ACC112 (cell line): ENCODE data around the gene SLC25A34.

Experiments
- H2AFZ ChIP-seq: fragments of 200-600 bp; sonication (generic); one replicate; pipeline ENCODE4 v1.6.0; 2017; ENCODE audit warnings: antibody characterized with exemption, low read length; ENCODE audit not compliant: unreplicated experiment
- H3K27ac ChIP-seq: fragments of 200-600 bp; sonication (generic); 2 replicates; pipeline ENCODE4 v1.5.1; 2014; ENCODE audit warnings: low read depth, mild to moderate bottlenecking, antibody characterized with exemption, low read length, moderate library complexity
- H3K27me3 ChIP-seq: fragments of 200-600 bp; sonication (generic); 2 replicates; pipeline ENCODE4 v1.6.1; 2014; ENCODE audit warnings: mild to moderate bottlenecking, antibody characterized with exemption, low read length, moderate library complexity, mixed read lengths; ENCODE audit not compliant: insufficient read depth
- H3K36me3 ChIP-seq: fragments of 200-600 bp; sonication (generic); 2 replicates; pipeline ENCODE4 v1.6.1; 2016; ENCODE audit warnings: mild to moderate bottlenecking, antibody characterized with exemption, low read length, moderate library complexity, mixed read lengths; ENCODE audit not compliant: insufficient read depth
- H3K4me1 ChIP-seq: fragments of 200-600 bp; sonication (generic); one replicate; pipeline ENCODE4 v1.6.1; 2016; ENCODE audit warnings: low read length, mixed read lengths; ENCODE audit not compliant: insufficient read depth, unreplicated experiment, control insufficient read depth
- H3K4me3 ChIP-seq: fragments of 200-600 bp; sonication (generic); 2 replicates; pipeline ENCODE4 v1.5.1; 2014; ENCODE audit warnings: mild to moderate bottlenecking, low read depth, low read length
- H3K79me2 ChIP-seq: fragments of 200-600 bp; sonication (generic); one replicate; pipeline ENCODE4 v1.6.0; 2016; ENCODE audit warnings: low read length; ENCODE audit not compliant: control insufficient read depth, unreplicated experiment, insufficient read depth

SLC25A34 gene

DNA sequence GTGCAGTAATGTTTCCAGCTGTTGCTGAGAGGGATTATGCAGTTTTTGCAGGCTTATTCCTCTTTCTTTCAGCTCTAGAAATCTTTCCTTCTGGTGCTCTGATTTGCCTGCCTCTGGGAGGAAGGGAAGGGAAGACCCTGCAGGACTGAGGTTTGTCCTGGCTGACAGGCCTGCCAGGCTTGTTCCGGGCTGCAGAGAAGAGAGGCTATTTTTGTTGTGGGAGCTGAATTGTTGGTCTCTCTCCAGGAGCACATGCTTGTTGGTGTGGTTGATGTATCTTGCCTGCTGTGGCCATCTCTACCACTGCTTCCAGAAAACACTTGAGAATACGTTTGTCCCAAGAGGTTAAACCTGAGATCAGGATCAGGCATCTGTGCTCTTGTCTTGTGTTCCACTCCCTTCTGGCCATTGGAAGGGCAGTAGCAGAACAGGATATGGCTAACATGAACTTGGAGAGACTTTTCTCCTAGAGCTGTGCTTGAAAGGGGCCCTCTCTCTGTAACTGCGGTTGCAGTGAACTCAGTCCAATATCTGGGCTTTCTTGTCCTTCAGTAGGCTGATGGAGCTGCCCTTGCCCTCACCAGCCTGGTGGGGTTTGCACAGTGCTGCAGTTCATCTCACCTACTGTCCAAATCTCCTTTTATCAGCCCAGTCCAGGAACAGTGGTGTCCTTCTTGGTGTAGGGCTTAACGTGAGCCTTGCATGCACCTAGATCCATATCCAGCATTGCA lies 21.5 kb upstream of the SLC25A34 start:
- Histone ChIP-seq H3K27me3 (no peaks in the 10 kb centered on the region), H3K27ac (no peak overlapping the region), H3K4me3 (no peak overlapping the region), H3K4me1 (no peaks in the 10 kb centered on the region), H2AFZ (no peak overlapping the region), H3K79me2 (peaks cover 22% of the 10 kb centered on the region), H3K36me3 (no peaks in the 10 kb centered on the region; the same call in 1 of the 2 replicates)

DNA sequence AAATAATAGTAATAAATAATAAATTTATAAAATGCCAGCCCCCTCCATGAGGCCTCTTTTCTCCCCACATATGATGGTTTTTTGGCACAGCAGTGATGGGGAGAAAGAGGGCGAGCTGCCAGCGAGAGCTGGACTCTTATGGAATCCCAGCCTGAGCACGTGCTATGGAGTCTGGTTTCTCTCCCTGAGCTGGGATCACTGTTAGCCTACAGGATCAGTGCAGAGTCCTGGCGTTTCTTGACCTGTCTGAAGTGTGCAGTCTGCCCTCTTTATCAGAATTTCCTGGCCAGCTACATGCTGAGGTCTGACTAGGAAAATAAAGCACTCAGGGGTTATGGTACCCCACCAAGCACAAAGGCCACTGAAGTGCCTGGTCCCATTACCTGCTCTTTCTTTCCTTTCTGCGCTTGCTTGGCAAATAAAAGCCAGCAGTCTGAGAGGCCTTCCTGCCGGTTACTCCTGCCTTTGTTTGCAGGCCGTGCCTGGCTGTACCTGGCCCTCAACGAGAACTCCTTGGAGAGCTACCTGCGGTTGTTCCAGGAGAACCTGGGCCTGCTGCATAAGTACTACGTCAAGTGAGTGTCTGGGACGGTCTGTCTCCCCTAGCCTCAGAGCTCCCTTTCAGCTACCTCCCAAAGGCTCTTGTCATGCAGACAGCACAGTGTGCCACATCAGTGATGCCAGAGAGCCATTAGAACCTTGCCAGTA lies 18.5 kb upstream of the SLC25A34 start:
- H3K4me3 ChIP-seq, result no peak overlapping the region
- H3K27ac ChIP-seq, result no peak overlapping the region
- no peaks in the 10 kb centered on the region; the same call in 1 of the 2 replicates for H3K36me3 ChIP-seq
- no peaks in the 10 kb centered on the region for H3K27me3 ChIP-seq
- H3K79me2 ChIP-seq, result peaks cover under 1% of the 10 kb centered on the region
- H3K4me1 ChIP-seq, result no peaks in the 10 kb centered on the region
- no peak overlapping the region for H2AFZ ChIP-seq

DNA sequence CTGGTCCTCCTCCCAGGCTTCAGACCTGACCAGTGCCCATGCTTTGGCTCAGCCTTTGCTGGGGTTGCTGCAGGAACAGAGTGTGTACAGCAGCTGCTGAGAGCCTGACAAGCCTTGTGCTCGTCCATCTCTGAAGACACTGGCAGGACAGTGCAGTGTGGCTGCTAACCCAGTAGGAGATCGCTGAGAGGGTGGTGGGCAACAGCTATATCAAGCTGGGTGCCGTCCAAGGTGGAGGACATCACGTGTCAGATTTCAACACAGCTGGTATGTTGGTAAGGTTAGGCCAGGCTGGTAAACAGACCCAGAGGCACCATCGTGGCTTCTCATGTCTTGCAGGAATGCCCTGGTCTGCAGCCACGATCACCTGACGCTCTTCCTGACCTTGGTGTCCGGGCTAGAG lies 17.9 kb upstream of the SLC25A34 start:
- Histone ChIP-seq H3K27me3 (no peaks in the 10 kb centered on the region), H3K79me2 (no peaks in the 10 kb centered on the region), H3K4me1 (no peaks in the 10 kb centered on the region), H3K4me3 (no peak overlapping the region), H3K27ac (no peak overlapping the region), H2AFZ (no peak overlapping the region), H3K36me3 (no peaks in the 10 kb centered on the region; the same call in 1 of the 2 replicates)

DNA sequence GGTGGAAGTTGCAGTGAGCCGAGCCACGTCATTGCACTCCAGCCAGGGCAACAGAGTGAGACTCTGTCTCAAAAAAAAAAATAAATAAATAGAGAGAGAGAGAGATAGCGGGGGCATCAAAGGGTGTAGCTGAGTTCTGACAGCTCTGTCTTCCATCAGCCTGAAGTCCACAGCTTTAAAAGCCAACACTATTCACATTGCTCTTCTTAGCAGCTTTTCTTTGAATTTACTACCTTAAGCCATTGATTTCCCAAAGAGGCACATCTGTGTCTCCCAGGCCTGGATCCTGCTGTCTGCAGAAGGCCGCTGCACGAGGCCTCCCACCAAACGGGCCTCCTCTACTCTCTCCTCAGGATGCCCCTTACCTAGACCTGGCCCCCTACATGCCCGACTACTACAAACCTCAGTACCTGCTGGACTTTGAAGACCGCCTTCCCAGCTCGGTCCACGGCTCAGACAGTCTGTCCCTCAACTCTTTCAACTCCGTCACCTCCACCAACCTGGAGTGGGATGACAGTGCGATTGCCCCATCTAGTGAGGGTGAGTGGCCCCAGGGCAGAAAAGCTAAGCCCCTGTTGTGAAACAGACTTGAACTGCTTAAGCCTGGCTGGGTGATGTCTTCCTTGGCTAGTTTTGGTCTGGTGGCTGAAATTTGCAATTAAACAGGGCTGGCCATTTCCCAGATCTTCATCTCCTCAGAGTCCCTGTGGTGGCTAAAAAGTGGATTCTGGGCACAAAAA lies 16.5 kb upstream of the SLC25A34 start:
- Histone ChIP-seq H3K4me1 (no peaks in the 10 kb centered on the region), H3K4me3 (no peak overlapping the region), H3K36me3 (no peaks in the 10 kb centered on the region; the same call in 1 of the 2 replicates), H3K27ac (no peak overlapping the region), H3K27me3 (no peaks in the 10 kb centered on the region), H2AFZ (no peak overlapping the region), H3K79me2 (no peaks in the 10 kb centered on the region)

DNA sequence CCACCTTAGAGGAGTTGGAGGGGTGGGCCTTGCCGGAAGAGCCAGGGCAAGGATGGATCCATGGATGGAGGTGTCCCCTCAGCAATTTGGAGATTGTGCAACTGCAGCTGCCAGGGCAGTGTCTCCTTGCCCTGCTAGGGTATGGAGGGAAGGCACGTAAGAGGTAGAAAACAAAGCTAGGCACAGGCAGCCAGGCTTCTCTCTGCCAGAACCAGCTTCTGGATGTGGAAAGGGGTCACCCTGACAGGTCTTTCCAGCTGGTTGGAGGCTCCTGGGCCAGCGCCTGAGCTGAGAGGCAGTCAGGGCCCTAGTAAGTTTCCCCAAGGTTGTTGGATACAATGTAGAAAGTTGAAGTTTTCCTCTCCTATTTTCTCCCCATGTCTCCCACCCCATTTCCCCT lies 15.2 kb upstream of the SLC25A34 start:
- H3K4me3 ChIP-seq, result no peak overlapping the region
- no peak overlapping the region for H3K27ac ChIP-seq
- no peaks in the 10 kb centered on the region for H3K4me1 ChIP-seq
- H3K36me3 ChIP-seq, result no peaks in the 10 kb centered on the region; the same call in 1 of the 2 replicates
- H2AFZ ChIP-seq, result no peak overlapping the region
- no peaks in the 10 kb centered on the region for H3K27me3 ChIP-seq
- H3K79me2 ChIP-seq, result no peaks in the 10 kb centered on the region

DNA sequence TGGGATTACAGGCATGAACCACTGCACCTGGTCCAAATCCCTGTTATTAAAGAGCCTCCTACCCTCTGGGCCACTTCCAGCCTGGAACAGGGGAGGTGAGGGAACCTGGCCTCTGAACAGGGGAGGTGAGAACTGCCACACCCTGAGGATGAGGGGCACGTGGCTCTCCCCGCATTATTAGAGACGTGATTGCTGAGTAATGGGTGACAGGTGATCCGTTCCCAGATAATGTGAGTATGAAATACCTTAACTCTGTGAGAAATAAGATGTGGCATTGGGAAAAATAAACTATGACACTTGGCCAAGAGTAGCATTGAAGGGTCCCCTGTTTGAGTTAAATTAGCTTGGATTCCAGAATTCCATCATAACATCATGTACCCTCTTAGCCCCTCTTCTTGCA lies 13.6 kb upstream of the SLC25A34 start:
- Histone ChIP-seq H3K79me2 (no peaks in the 10 kb centered on the region), H3K27me3 (no peaks in the 10 kb centered on the region), H3K4me1 (no peaks in the 10 kb centered on the region), H2AFZ (no peak overlapping the region), H3K4me3 (no peak overlapping the region), H3K27ac (no peak overlapping the region), H3K36me3 (no peaks in the 10 kb centered on the region; the same call in 1 of the 2 replicates)

DNA sequence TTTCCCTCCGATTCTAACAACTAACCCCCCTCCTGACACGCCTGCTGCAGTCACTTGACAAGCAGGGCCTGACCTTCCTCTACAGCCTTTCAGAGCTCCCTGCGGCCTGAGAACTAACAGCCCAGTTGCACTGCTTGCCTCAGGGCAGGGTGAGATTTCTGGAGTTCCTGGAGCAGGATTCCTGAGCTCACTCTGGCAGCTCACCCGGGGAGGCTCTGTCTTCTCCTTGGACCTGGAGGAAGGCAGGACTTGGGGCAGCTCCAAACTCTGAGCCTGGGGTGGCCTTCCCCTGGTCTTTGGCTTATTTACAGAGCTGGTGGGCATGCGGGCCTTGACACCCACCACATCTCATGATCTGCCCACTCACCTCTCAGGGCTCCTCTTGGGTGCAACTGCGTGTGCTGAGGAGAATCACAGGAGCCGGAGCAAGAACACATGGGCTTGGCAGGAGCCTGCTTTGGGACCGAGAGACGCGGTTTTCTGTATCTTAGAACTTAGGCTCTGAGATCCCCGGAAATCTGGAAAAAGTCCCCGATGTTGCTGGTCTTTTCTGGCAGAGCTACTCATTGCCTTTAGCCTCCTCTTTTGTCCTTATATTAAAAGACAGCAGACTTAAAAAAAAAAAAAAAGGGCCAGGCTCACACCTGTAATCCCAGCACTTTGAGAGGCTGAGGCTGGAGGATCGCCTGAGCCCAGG lies 13.1 kb upstream of the SLC25A34 start:
- no peak overlapping the region for H3K4me3 ChIP-seq
- no peak overlapping the region for H3K27ac ChIP-seq
- no peaks in the 10 kb centered on the region for H3K79me2 ChIP-seq
- no peaks in the 10 kb centered on the region; the same call in 1 of the 2 replicates for H3K36me3 ChIP-seq
- H3K27me3 ChIP-seq, result no peaks in the 10 kb centered on the region
- H3K4me1 ChIP-seq, result no peaks in the 10 kb centered on the region
- no peak overlapping the region for H2AFZ ChIP-seq

DNA sequence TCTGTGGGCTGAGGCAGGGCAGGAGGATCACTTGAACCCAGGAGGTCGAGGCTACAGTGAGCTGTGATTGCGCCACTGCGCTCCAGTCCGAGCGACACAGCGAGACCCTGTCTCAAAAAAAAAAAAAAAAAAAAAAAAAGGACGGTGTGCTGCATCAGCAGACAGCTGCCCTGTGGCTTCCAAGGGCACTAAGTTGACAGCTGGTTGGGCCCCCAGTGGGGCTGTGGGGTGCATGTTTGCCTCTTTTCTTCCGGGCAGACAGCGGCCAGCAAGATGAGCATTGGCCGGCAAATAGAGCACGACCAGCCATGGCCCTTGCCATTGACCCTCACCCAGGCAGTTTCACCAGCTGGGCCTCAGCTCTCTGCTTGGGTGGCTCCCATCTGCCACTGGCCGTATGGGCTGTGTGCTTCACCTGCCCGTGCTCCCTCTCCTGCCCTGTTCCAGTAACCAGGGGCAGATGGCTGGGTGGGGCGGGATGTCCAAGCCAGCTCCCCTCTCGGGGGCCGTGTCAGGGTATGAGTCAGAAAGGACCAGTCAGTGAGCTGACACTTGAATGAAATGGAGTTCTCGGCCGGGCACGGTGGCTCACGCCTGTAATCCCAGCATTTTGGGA lies 12.3 kb upstream of the SLC25A34 start:
- Histone ChIP-seq H3K27me3 (no peaks in the 10 kb centered on the region), H3K4me1 (no peaks in the 10 kb centered on the region), H3K27ac (no peak overlapping the region), H2AFZ (no peak overlapping the region), H3K4me3 (no peak overlapping the region), H3K36me3 (peaks cover under 1% of the 10 kb centered on the region; the same call in 1 of the 2 replicates), H3K79me2 (no peaks in the 10 kb centered on the region)

DNA sequence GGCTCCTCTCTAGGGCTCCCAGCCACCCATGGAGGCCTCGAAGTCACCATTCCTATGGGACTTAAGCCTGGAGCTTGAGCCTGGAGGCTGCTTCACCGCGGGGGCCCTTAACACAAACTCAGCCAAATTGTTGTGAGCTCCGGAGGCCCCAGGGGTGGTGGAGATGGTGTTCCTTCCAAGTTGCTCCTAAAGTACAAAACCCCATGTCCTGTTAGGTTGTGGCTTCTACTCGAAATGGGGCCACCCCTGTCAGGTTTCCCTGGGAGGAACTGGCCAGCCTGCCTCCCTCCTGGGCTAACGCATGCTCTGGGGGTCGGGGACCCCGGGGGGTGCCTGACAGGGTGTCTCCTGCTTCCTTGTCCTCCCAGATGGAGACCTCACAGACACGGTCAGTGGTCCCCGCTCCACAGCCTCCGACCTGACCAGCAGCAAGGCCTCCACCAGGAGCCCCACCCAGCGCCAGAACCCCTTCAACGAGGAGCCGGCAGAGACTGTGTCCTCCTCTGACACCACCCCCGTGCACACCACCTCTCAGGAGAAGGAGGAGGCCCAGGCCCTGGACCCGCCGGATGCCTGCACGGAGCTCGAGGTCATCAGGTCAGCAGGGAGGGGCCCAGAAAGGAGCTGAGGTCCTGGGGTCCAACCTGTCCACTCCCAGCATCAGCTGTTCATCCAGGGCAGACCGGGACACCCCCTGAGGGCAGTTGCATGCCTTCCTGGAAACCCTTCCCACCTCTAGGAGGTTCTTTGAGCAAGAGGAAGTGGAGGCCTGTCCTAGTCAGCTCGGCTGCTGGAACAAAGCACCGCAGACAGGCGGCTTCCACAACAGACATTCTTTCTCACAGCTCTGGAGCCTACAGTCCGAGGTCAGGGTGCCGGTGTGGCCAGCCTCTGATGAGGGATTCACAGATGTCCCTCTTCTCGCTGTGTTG lies 10.8 kb upstream of the SLC25A34 start:
- H3K79me2 ChIP-seq, result no peaks in the 10 kb centered on the region
- no peak overlapping the region for H3K27ac ChIP-seq
- H2AFZ ChIP-seq, result no peak overlapping the region
- H3K4me3 ChIP-seq, result no peak overlapping the region
- H3K36me3 ChIP-seq, result peaks cover 5% of the 10 kb centered on the region; the same call in 1 of the 2 replicates
- no peaks in the 10 kb centered on the region for H3K27me3 ChIP-seq
- no peaks in the 10 kb centered on the region for H3K4me1 ChIP-seq
